ENCODE measurements around the gene MRPL17.

Gene MRPL17

GRCh38 chr11:6682591-6682935 is 577 bp downstream of the MRPL17 start:
- no peak for DNase-seq (ENCODE audit: low read depth)

GRCh38 chr11:6681949-6682348 is 1.2 kb downstream of the MRPL17 start:
- no peak for DNase-seq (ENCODE audit: low read depth)

GRCh38 chr11:6681505-6681904 is 1.6 kb downstream of the MRPL17 start:
- no peak for DNase-seq (ENCODE audit: low read depth)

GRCh38 chr11:6677018-6677417 is 6.1 kb downstream of the MRPL17 start:
- no peak for DNase-seq (ENCODE audit: low read depth)

GRCh38 chr11:6674862-6675261 is 8.3 kb downstream of the MRPL17 start:
- no peak for DNase-seq (ENCODE audit: low read depth)

- no peak for DNase-seq (ENCODE audit: low read depth)
Observed at GRCh38 chr11:6674219-6674597, 8.9 kb downstream of the MRPL17 start.

- DNase-seq (ENCODE audit: low read depth) = no peak
Observed at GRCh38 chr11:6673523-6674218, 9.5 kb downstream of the MRPL17 start.

- no peak for DNase-seq (ENCODE audit: low read depth)
Observed at GRCh38 chr11:6671991-6672390, 11.1 kb downstream of the MRPL17 start.

GRCh38 chr11:6670202-6670830 is 12.8 kb downstream of the MRPL17 start:
- DNase-seq (ENCODE audit: low read depth) = no peak

GRCh38 chr11:6667733-6668374 is 15.3 kb downstream of the MRPL17 start:
- DNase-seq (ENCODE audit: low read depth) = no peak

- no peak for DNase-seq (ENCODE audit: low read depth)
Observed at GRCh38 chr11:6666302-6667183, 16.6 kb downstream of the MRPL17 start.

- DNase-seq (ENCODE audit: low read depth) = no peak
Observed at GRCh38 chr11:6664551-6664950, 18.6 kb downstream of the MRPL17 start.

GRCh38 chr11:6663794-6664469 is 19.2 kb downstream of the MRPL17 start:
- DNase-seq (ENCODE audit: low read depth) = no peak

GRCh38 chr11:6660712-6661111 is 22.4 kb downstream of the MRPL17 start:
- no peak for DNase-seq (ENCODE audit: low read depth)

- no peak for DNase-seq (ENCODE audit: low read depth)
Observed at GRCh38 chr11:6658647-6659046, 24.5 kb downstream of the MRPL17 start.

GRCh38 chr11:6657346-6657745 is 25.8 kb downstream of the MRPL17 start:
- no peak for DNase-seq (ENCODE audit: low read depth)

GRCh38 chr11:6656936-6657335 is 26.2 kb downstream of the MRPL17 start:
- DNase-seq (ENCODE audit: low read depth) = no peak

GRCh38 chr11:6656584-6656915 is 26.6 kb downstream of the MRPL17 start:
- DNase-seq (ENCODE audit: low read depth) = no peak

- DNase-seq (ENCODE audit: low read depth) = no peak
Observed at GRCh38 chr11:6655790-6656583, 27.2 kb downstream of the MRPL17 start, which contains the start of gene DCHS1. TSS of gene DCHS1 (minus strand) at chr11:6655809. CDS start at chr11:6641613, 14,196 bp downstream.

- no peak for DNase-seq (ENCODE audit: low read depth)
Observed at GRCh38 chr11:6655020-6655789, 27.9 kb downstream of the MRPL17 start.
